ENCODE data around the gene MYLK.

MYLK gene

GRCh38 chr3:123802007-123802625 is 82.0 kb downstream of the MYLK start:
- DNase-seq, result no peak
- in situ Hi-C loops (cut with MboI; ENCODE audit: low pct_unique_long_range_greater_than_20kb, low sequenced_read_pairs), result no loop called here

GRCh38 chr3:123801474-123801873 is 82.7 kb downstream of the MYLK start:
- no peak for DNase-seq
- in situ Hi-C loops (cut with MboI; ENCODE audit: low pct_unique_long_range_greater_than_20kb, low sequenced_read_pairs), result no loop called here

GRCh38 chr3:123800362-123800682 is 83.8 kb downstream of the MYLK start:
- in situ Hi-C loops (cut with MboI; ENCODE audit: low pct_unique_long_range_greater_than_20kb, low sequenced_read_pairs), result no loop called here
- no peak for DNase-seq

- no peak for DNase-seq
Measured at GRCh38 chr3:123799544-123800361, 84.4 kb downstream of the MYLK start.

GRCh38 chr3:123798550-123798949 is 85.6 kb downstream of the MYLK start:
- in situ Hi-C loops (cut with MboI; ENCODE audit: low pct_unique_long_range_greater_than_20kb, low sequenced_read_pairs), result no loop called here
- no peak for DNase-seq

More at GRCh38 chr3:123799544-123800361, 84.4 kb downstream of the MYLK start:
- in situ Hi-C loops (cut with MboI; ENCODE audit: low pct_unique_long_range_greater_than_20kb, low sequenced_read_pairs), result no loop called here

- DNase-seq, result no peak
- in situ Hi-C loops (cut with MboI; ENCODE audit: low pct_unique_long_range_greater_than_20kb, low sequenced_read_pairs), result no loop called here
Measured at GRCh38 chr3:123795471-123796251, 88.5 kb downstream of the MYLK start.

- in situ Hi-C loops (cut with MboI; ENCODE audit: low pct_unique_long_range_greater_than_20kb, low sequenced_read_pairs), result no loop called here
Measured at GRCh38 chr3:123793425-123793824, 90.7 kb downstream of the MYLK start.

GRCh38 chr3:123792473-123793201 is 91.5 kb downstream of the MYLK start:
- no peak for DNase-seq
- in situ Hi-C loops (cut with MboI; ENCODE audit: low pct_unique_long_range_greater_than_20kb, low sequenced_read_pairs), result no loop called here

More at GRCh38 chr3:123793425-123793824, 90.7 kb downstream of the MYLK start:
- DNase-seq, result no peak

- in situ Hi-C loops (cut with MboI; ENCODE audit: low pct_unique_long_range_greater_than_20kb, low sequenced_read_pairs), result no loop called here
- DNase-seq, result no peak
Measured at GRCh38 chr3:123791898-123792297, 92.2 kb downstream of the MYLK start.

- no peak for DNase-seq
- in situ Hi-C loops (cut with MboI; ENCODE audit: low pct_unique_long_range_greater_than_20kb, low sequenced_read_pairs), result no loop called here
Measured at GRCh38 chr3:123791417-123791816, 92.7 kb downstream of the MYLK start.

- no peak for DNase-seq
- in situ Hi-C loops (cut with MboI; ENCODE audit: low pct_unique_long_range_greater_than_20kb, low sequenced_read_pairs), result no loop called here
Measured at GRCh38 chr3:123791073-123791370, 93.1 kb downstream of the MYLK start.

- in situ Hi-C loops (cut with MboI; ENCODE audit: low pct_unique_long_range_greater_than_20kb, low sequenced_read_pairs), result no loop called here
- no peak for DNase-seq
Measured at GRCh38 chr3:123790254-123791072, 93.7 kb downstream of the MYLK start.

- no peak for DNase-seq
- in situ Hi-C loops (cut with MboI; ENCODE audit: low pct_unique_long_range_greater_than_20kb, low sequenced_read_pairs), result no loop called here
Measured at GRCh38 chr3:123789760-123790159, 94.4 kb downstream of the MYLK start.

- DNase-seq, result no peak
- in situ Hi-C loops (cut with MboI; ENCODE audit: low pct_unique_long_range_greater_than_20kb, low sequenced_read_pairs), result no loop called here
Measured at GRCh38 chr3:123789160-123789559, 95.0 kb downstream of the MYLK start.

- in situ Hi-C loops (cut with MboI; ENCODE audit: low pct_unique_long_range_greater_than_20kb, low sequenced_read_pairs), result no loop called here
- no peak for DNase-seq
Measured at GRCh38 chr3:123788710-123789109, 95.4 kb downstream of the MYLK start.

- in situ Hi-C loops (cut with MboI; ENCODE audit: low pct_unique_long_range_greater_than_20kb, low sequenced_read_pairs), result no loop called here
Measured at GRCh38 chr3:123787133-123787532, 97.0 kb downstream of the MYLK start.

GRCh38 chr3:123785602-123786001 is 98.5 kb downstream of the MYLK start:
- in situ Hi-C loops (cut with MboI; ENCODE audit: low pct_unique_long_range_greater_than_20kb, low sequenced_read_pairs), result no loop called here
- no peak for DNase-seq

More at GRCh38 chr3:123787133-123787532, 97.0 kb downstream of the MYLK start:
- no peak for DNase-seq

- in situ Hi-C loops (cut with MboI; ENCODE audit: low pct_unique_long_range_greater_than_20kb, low sequenced_read_pairs), result no loop called here
- DNase-seq, result no peak
Measured at GRCh38 chr3:123783811-123784210, 100.3 kb downstream of the MYLK start.
